IPS DF 6.9 (cell line): ENCODE measurements around the gene TEAD4.
A peak's percentile ranks its signal among the peaks of the same experiment; 100 is the strongest.

Source experiments
- DNase-seq: peaks from one replicate; pipeline ENCODE4 v3.0.0-alpha.2; 2013; ENCODE audit warnings: low read depth, low spot score
- H3K27ac ChIP-seq: one replicate; pipeline ENCODE4 v1.5.1; 2013; ENCODE audit warnings: low read length, control low read depth
- H3K27me3 ChIP-seq: 2 replicates; pipeline ENCODE4 v1.6.1; 2013; ENCODE audit warnings: mild to moderate bottlenecking, low read length; ENCODE audit not compliant: control insufficient read depth, insufficient read depth
- H3K36me3 ChIP-seq: 2 replicates; pipeline ENCODE4 v1.6.1; 2013; ENCODE audit warnings: low read length; ENCODE audit not compliant: control insufficient read depth, insufficient read depth
- H3K4me1 ChIP-seq: 2 replicates; pipeline ENCODE4 v1.6.1; 2013; ENCODE audit warnings: low read length; ENCODE audit not compliant: control insufficient read depth, insufficient read depth
- H3K4me3 ChIP-seq: 2 replicates; pipeline ENCODE4 v1.5.1; 2013; ENCODE audit warnings: mild to moderate bottlenecking, low read length
- H3K9me3 ChIP-seq: 2 replicates; pipeline ENCODE4 v1.6.1; 2013; ENCODE audit warnings: low read length, inconsistent platforms; ENCODE audit not compliant: control insufficient read depth, insufficient read depth
- WGBS: extraction: QIAGEN DNeasy Blood & Tissue Kit; methylation state at CpG from one replicate; pipeline ENCODE4 v1.1.7; 2013; ENCODE audit warnings: mixed read lengths, missing lambda C conversion rate; ENCODE audit not compliant: insufficient read length, insufficient coverage; 5-methylcytosine and 5-hydroxymethylcytosine counted together

TEAD4 gene

DNA sequence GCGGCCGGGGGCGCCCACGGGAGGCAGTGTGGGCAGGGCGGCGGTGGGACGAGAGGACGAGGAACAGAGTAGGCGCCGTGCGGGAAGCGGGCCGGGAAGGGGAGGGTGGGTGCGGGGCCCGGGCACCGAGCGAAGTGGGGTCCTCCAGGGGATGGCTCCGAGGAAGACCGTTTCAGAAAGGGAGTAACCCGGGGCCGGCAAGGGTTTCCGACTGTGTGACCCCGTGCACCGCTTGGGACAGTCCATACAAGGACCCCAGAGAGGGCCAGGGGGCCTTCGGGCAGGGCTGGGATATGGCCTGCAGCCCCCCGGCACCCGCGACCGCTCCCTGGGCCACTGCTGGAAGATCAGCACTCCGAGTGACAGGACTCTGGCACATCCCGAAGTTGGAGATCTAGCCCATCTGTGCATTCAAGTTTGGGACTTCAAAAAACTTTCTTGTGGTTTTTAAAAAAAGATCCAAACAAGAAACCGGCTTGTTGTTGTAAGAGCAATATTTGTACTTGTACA is 118.4 kb downstream of the TEAD4 start:
- Histone ChIP-seq H3K27ac (no peak overlapping the region), H3K4me3 (peak overlapping the region; percentile 82; the same call in 1 of the 2 replicates), H3K4me1 (peaks cover 1% of the 10 kb centered on the region; the same call in 1 of the 2 replicates), H3K9me3 (no peaks in the 10 kb centered on the region), H3K36me3 (no peaks in the 10 kb centered on the region; the same call in 1 of the 2 replicates), H3K27me3 (no peaks in the 10 kb centered on the region)
- no peak for DNase-seq
- no CpG with 5 or more reads among the region's 32 CpGs for WGBS

DNA sequence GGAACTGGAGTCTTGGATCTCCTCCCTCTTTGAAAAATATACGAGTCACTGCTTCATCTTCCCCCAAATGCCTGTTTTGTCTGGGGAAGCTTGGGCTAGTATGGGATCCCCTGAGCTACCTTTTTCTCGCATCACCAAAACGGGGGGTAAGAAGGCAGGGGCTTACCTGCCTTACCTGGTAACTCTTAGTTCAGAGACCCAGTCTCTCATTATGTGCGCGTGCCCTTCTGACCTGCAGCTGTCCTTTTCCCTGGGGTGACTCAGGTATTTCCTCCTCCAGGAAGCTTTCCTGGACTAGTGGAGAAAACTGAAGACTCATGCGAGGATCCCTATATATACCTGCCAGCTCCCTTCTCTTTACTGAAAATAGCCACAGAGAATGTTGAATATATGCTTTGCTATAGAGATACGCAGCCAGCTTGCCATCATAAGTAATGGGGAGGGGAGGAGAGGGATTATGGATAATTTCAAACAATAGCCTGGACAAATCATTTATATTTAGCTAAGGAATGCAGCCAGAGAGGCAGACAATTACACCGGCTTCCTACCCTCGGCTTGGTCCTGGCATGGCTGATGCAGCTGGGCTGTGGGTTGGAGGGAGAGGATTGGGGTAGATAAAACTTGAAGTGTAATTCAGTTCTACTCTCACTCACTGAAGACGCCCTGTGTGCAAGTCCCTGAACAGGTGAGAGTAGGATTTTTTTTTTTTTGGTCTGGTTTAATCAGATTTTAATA is 119.1 kb downstream of the TEAD4 start:
- H3K4me3 ChIP-seq: peak overlapping the region; percentile 82; the same call in 1 of the 2 replicates
- WGBS: no CpG with 5 or more reads among the region's 10 CpGs
- H3K27ac ChIP-seq: no peak overlapping the region
- H3K9me3 ChIP-seq: no peaks in the 10 kb centered on the region
- H3K4me1 ChIP-seq: peaks cover 1% of the 10 kb centered on the region; the same call in 1 of the 2 replicates
- no peaks in the 10 kb centered on the region for H3K27me3 ChIP-seq
- DNase-seq: no peak
- H3K36me3 ChIP-seq: no peaks in the 10 kb centered on the region; the same call in 1 of the 2 replicates

DNA sequence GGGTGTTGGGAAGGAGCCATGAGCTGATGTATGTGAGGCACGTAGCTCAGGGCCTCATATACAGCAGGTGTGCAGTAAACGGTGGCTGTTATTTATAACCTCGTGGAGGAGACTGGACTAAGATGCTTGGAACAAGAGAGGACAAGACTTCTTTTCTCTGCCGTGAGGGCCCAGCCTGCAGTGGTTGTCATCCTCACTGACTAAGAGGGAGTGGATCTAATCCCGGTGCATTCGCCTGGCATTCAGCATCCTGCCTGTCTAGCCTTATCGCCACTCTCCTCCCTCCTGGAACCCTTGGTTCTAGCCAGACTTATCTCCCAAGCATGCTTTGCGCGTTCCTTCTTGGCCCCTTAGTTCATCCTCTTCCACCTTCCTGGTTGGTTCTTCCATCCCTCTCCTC is 121.9 kb downstream of the TEAD4 start:
- no peak overlapping the region for H3K27ac ChIP-seq
- no peaks in the 10 kb centered on the region; the same call in 1 of the 2 replicates for H3K36me3 ChIP-seq
- peaks cover 6% of the 10 kb centered on the region; the same call in 1 of the 2 replicates for H3K4me1 ChIP-seq
- no peaks in the 10 kb centered on the region for H3K9me3 ChIP-seq
- no CpG with 5 or more reads among the region's 9 CpGs for WGBS
- DNase-seq: no peak
- no peaks in the 10 kb centered on the region for H3K27me3 ChIP-seq
- no peak overlapping the region for H3K4me3 ChIP-seq

DNA sequence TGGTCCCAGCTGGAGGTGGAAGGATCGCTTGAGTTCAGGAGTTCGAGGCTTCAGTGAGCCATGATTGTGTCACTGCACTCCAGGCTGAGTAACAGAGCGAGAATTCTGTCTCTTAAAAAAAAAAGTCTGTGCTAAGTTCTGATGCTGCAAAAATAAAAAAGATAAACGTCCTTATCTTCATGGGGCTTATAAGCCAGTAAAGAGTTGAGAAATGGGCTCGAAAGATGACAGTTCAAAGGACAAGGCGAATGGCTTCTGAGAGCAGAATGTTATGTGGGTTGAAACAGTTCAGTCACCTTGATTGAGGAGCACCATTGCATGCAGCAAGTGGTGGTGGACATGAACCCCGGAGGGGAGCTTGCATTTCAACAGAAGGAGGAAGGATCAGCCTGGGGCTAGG is 122.7 kb downstream of the TEAD4 start:
- no CpG with 5 or more reads among the region's 7 CpGs for WGBS
- Histone ChIP-seq H3K4me1 (peaks cover 6% of the 10 kb centered on the region; the same call in 1 of the 2 replicates), H3K27ac (no peak overlapping the region), H3K4me3 (no peak overlapping the region), H3K9me3 (no peaks in the 10 kb centered on the region), H3K27me3 (no peaks in the 10 kb centered on the region), H3K36me3 (no peaks in the 10 kb centered on the region; the same call in 1 of the 2 replicates)
- DNase-seq: no peak

DNA sequence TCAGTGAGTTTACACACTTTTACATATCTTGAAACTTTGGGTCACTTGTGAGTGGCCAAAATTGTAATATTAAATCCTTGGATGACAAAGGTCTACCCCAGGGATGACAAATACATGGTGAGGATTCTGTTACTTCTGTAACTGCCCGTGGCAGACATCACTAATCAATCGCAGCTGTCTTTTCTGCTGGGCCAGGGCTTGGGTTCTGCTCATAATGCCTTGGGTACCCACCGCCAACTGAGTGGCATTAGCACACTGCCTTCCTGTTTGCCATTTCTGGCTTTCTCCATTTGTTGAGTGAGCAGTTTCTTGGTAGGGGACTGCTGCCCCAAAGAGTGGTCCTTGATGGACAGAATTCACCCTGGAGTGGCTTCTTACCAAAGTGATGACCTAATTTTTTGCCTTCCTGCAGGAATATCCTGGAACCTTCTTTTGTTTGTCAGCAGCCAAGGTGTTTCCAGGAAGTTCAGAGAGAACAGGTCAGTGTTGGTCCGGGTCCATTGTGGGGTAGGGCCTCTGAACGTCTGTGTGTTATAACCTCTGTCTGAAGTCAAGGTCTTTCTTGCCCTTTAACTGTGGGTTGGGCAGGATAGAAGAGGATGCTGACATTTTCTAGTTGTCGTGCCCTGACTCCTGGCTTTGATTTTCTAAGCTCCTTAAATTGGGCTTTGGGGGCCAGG is 124.2 kb downstream of the TEAD4 start:
- Histone ChIP-seq H3K4me3 (no peak overlapping the region), H3K27me3 (no peaks in the 10 kb centered on the region), H3K4me1 (peaks cover 5% of the 10 kb centered on the region; the same call in 1 of the 2 replicates), H3K27ac (no peak overlapping the region), H3K36me3 (no peaks in the 10 kb centered on the region), H3K9me3 (no peaks in the 10 kb centered on the region)
- DNase-seq: no peak
- no CpG with 5 or more reads among the region's 6 CpGs for WGBS

DNA sequence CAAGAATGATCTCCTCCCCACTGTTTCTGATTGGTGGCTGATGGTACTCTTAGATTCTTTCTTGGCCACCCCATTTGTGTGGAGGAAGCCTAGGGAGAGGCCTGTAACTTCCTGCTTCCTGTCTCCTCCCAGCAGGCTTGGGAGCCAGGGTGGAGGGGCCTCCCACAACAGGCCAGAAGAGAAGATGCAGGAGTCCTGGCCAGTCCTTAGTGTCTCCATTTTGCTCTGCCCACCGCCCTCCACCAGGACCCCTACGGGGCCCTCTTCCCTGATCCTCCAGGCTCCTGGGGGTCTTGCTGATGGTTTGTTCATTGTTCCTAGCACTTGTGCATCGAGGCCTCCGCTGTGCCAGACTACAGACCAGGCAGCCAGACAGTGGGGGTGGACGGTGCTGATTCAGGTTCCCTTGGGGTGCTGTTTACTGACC is 124.7 kb downstream of the TEAD4 start:
- Histone ChIP-seq H3K36me3 (no peaks in the 10 kb centered on the region), H3K27me3 (no peaks in the 10 kb centered on the region), H3K27ac (no peak overlapping the region), H3K9me3 (no peaks in the 10 kb centered on the region), H3K4me1 (peaks cover 5% of the 10 kb centered on the region; the same call in 1 of the 2 replicates), H3K4me3 (no peak overlapping the region)
- WGBS: no CpG with 5 or more reads among the region's 5 CpGs
- DNase-seq: no peak

DNA sequence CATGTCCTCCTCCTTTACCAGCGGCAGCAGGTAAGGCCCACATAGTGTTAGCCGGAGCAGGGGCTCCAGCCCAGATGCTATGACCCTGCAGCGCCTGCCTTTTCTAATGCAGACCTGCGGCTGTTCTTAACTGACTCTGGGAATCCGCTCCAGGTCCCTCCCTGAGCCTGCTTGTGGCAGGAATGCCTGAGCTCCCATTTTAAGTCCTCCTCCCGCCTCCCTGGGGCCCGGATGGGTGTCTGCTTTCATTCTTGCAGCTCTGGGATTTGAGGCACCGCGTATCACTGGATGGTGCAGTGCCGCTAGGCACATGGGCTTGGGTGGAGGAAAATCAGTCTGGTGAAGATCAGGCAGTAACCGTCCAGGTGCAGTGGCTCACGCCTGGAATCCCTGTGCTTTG is 125.5 kb downstream of the TEAD4 start:
- no peak overlapping the region for H3K27ac ChIP-seq
- DNase-seq: peak; percentile 48
- H3K4me3 ChIP-seq: no peak overlapping the region
- no peaks in the 10 kb centered on the region for H3K27me3 ChIP-seq
- no CpG with 5 or more reads among the region's 12 CpGs for WGBS
- H3K9me3 ChIP-seq: no peaks in the 10 kb centered on the region
- H3K4me1 ChIP-seq: peaks cover 5% of the 10 kb centered on the region; the same call in 1 of the 2 replicates
- no peaks in the 10 kb centered on the region for H3K36me3 ChIP-seq

DNA sequence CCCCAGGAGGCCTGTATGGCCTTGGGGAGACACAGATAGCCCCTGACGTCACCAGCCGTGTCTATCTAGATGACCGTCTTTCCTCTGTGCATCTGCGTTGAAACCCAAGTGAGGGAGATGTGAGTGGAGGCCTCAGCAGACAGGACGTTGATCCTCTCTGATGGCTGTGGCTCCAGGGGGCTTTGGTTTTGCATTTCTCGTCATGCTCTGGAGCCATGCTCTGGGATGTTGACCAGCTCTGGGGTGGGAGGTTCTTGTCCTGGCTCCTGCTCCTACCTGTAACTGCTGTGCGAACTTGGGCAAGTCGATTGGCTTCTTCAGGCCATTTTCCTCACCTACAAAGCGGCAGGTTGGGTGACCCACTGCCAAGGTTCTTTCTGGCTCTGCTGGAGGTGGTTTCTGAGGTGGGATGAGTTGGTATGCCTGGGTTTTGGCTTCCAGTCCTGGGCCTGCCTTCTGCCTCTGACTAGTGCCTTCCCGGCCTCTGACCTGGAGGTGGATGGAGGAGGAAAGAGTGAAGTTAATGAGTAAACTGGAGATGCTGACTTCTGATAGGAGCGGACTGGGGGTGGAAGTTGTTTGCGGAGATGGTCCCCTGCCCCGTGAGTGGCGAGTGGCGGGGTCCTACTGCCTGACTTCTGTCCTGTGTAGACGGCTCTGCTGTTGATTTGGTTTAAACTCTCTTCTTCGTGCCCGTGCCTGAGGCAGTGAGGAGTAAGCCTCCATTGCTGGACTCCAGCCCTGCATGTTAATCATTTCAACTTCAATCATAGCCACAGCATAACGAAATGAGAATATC is 126.3 kb downstream of the TEAD4 start:
- DNase-seq: no peak
- Histone ChIP-seq H3K4me3 (no peak overlapping the region), H3K36me3 (no peaks in the 10 kb centered on the region), H3K27ac (no peak overlapping the region), H3K9me3 (no peaks in the 10 kb centered on the region), H3K4me1 (peaks cover 5% of the 10 kb centered on the region; the same call in 1 of the 2 replicates), H3K27me3 (no peaks in the 10 kb centered on the region)
- no CpG with 5 or more reads among the region's 19 CpGs for WGBS

DNA sequence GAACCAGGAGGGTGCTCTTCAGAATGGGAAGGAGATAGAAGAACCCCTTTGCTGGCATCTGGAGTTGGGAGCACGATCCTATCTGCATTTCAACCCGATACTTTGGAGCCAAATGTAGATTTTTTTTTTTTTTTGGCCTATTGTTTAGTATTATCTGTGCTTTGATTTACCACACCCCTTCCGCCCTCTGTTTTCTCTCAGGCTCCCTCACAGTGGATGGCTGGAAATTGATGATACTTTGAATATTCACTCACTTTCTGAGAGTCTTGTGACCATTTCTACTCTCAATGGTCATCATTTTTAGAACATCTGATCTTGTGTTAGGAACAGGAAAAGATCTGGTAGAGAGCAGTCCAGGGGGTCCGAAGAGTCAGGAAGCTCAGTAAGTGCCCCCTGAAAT is 127.0 kb downstream of the TEAD4 start:
- Histone ChIP-seq H3K4me3 (no peak overlapping the region), H3K36me3 (no peaks in the 10 kb centered on the region), H3K27ac (no peak overlapping the region), H3K9me3 (no peaks in the 10 kb centered on the region), H3K27me3 (no peaks in the 10 kb centered on the region), H3K4me1 (peaks cover 5% of the 10 kb centered on the region; the same call in 1 of the 2 replicates)
- no CpG with 5 or more reads among the region's 4 CpGs for WGBS
- DNase-seq: no peak
